GM18858 (cell line): ENCODE measurements around the gene ROR1.

Experiments used
- ATAC-seq: cut with Tn5 transposase; IDR thresholded peaks from one replicate; pipeline ENCODE4 v1.9.1; 2021; ENCODE audit not compliant: unreplicated experiment

ROR1 gene

GRCh38 chr1:63928186-63929105 lies 154.6 kb downstream of the ROR1 start:
- ATAC-seq = no peak

DNA sequence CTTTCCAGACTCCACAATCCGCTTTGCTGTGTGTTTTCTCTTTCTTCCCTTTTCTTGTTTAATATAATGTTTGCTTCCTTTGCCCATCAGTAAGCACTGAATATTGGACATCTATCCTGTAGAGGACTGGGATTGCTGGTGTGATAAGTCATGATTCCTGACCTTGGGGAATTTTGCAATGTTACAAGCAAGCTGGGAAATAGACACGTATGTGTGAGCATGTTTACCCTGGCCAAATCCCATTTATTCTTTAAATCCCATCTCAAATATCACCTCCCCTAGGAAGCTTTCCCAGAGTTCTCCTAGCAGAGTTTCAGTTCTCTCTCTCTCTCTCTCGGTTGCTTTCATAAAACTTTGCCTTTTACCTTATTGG lies 155.3 kb downstream of the ROR1 start:
- no peak for ATAC-seq

DNA sequence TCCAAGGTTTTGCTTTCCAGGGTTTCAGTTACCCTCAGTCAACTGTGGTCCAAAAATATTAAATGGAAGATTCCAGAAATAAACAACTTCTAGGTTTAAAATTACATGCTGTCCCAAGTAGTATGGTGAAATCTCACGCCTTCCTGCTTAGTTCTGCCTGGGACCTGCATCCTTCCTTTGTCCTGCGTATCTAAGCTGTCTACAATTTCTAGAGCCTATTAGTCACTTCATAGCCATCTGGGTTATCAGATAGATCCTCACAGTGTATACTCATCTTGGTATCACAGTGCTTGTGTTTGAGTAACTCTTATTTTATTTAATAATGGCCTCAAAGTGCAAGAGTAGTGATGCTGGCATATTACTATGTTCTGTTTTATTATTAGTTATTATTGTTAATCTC lies 157.7 kb downstream of the ROR1 start:
- no peak for ATAC-seq

- no peak for ATAC-seq
Measured at GRCh38 chr1:63934697-63935096, 160.9 kb downstream of the ROR1 start.

- ATAC-seq = no peak
Measured at GRCh38 chr1:63935143-63935542, 161.3 kb downstream of the ROR1 start.

GRCh38 chr1:63935553-63935952 lies 161.7 kb downstream of the ROR1 start:
- ATAC-seq = no peak

- ATAC-seq = no peak
Measured at GRCh38 chr1:63936276-63936675, 162.5 kb downstream of the ROR1 start.

DNA sequence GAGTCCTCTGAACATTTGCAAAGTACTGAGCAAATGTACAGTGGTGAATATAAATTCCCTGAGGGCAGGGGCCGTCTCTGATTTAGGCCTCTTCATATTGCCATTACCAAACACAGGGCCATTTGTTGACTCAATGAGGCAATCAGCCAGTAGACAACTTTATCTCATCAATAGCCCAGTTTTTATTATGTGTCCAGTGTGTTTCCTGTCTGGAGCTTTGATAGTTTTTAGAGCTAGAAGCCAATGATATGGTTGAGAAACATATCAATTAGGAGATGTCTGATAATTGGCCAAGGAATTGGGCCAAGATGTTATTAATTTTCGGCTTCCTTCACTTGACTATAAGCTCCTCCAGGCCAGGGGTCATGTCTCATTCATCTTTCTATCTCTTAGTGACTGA lies 163.0 kb downstream of the ROR1 start:
- no peak for ATAC-seq

GRCh38 chr1:63937461-63938022 lies 163.7 kb downstream of the ROR1 start:
- ATAC-seq = no peak

GRCh38 chr1:63940440-63940839 lies 166.6 kb downstream of the ROR1 start:
- no peak for ATAC-seq

GRCh38 chr1:63943393-63943792 lies 169.6 kb downstream of the ROR1 start:
- no peak for ATAC-seq

DNA sequence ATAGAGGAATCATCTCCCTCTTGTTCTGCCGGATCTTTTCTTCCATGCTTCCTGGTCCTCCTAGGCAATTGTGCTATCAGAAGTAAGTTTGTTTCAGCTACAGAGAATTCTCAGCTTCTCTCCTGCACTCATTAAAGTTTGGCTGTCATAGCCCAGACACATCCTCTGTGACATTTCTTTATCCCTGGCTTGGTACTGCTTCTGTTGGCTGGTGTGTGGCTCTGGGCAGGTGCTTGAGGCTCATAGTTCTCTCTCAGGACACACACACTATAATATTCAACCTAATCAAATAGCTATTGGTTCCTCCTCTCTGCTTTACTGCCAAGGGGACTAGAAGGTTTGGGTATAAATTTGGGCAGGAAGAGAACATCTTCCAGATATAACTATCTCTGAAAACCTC lies 172.1 kb downstream of the ROR1 start:
- ATAC-seq = no peak

DNA sequence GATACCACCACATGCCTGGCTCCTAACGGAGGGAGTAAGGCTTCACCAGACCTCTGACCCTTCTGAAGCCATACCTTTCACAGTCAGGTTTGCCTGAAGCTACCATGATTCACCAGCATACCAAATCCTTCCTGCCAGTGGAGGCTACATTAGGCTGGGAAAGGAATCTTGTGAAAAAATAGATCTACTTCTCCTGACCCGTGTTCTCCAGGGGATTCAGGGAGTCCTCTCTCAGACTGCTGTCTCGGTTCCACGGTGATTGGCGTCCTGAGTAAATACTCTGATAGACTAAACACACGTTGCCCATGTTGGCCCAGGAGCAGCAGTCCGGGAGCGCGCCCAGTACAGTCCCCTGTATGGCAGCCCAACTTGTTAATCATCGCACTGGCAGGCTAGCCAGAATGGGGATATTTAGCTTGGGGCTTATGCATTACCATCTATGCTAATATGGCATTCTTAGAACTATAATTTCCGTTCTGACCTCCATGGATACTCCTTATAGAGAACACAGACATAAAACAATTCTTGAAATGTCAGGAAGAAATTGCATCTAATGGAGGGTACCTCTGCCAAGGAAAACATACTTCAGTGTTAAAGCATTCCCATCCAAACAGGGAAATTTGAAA lies 173.2 kb downstream of the ROR1 start:
- no peak for ATAC-seq

- no peak for ATAC-seq
Measured at GRCh38 chr1:63947904-63948303, 174.1 kb downstream of the ROR1 start.

DNA sequence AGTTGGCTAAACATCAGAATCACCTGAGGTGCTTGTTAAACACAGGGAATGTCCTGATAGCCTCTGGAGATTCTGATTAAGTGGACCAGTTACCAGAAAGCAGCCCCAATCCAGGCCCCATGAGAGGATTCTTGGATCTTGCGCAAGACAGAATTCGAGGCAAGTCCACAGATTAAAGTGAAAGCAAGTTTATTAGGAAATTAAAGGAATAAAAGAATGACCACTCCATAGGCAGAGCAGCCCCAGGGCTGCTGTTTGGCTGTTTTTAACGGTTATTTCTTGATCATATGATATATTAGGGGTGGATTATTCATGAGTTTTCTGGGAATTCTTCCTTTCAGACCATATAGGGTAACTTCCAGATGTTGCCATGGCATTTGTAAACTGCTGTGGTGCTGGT lies 176.2 kb downstream of the ROR1 start:
- ATAC-seq = no peak

GRCh38 chr1:63951059-63951946 lies 177.5 kb downstream of the ROR1 start:
- ATAC-seq = no peak

- ATAC-seq = no peak
Measured at GRCh38 chr1:63954187-63954586, 180.4 kb downstream of the ROR1 start.

GRCh38 chr1:63955370-63956145 lies 181.7 kb downstream of the ROR1 start:
- ATAC-seq = no peak

DNA sequence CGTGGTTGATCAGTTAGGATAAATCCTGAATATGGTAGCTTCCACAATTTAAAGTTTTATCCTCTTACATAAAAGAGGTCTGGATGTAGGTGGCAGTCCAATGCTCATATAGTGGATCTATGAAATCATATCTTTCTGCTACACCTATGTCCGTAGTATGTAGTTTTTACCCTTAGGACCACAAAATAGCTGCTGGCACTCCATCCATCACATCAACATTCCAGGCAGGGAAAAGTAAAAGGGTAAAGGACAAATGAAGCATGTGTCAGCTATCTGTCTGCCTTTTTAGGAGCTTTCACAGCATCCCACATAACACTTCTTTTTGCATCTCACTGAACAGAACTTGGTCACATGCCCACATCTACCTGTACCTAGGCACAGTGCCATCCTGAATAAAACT lies 184.7 kb downstream of the ROR1 start:
- no peak for ATAC-seq

DNA sequence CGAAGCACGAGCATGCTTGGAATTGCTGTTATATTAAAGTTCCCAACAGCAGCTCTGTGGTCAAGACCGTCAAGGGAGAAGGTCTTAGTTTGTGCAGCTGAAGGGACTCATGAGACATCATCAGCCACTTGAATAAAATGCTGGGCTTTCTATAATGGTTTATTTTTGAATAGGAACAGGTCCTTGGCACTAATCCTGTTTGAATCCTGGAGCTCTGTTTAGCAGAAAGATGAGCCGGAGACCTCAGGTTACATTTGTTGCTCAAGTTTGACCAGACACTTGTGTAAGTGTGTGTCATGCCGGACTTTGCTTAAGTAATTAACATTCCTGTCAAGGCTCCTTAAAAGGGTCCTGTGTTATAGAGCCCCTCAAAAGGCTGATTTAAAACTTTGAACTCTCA lies 186.5 kb downstream of the ROR1 start:
- no peak for ATAC-seq
